HepG2 (cell line): ENCODE measurements around the gene CNKSR3. TPM values are rescaled to one million over a fixed set of nuclear protein-coding genes. Genes with fewer than 3 reads are reported as not detected.
A peak's percentile ranks its signal among the peaks of the same experiment; 100 is the strongest.

ENCODE experiments used
- GATAD2A ChIP-seq: IDR thresholded peaks from 2 replicates; pipeline ENCODE4 v1.6.1; 2016
- HNF1A ChIP-seq, 2 experiments: sonication (generic) in 1 of 2; formaldehyde crosslinking in 1 of 2; IDR thresholded peaks; 2 replicates each; pipeline versions ENCODE4 v1.4.0 to v1.6.1; 2016 to 2020; ENCODE audit warnings: borderline replicate concordance in 1 of 2, low read depth in 1 of 2, mild to moderate bottlenecking in 1 of 2, missing genetic modification reagents in 1 of 2
- KDM1A ChIP-seq: IDR thresholded peaks from 2 replicates; pipeline ENCODE4 v1.6.1; 2016; ENCODE audit warnings: missing compliant biosample characterization
- MED8 ChIP-seq: sonication (generic); formaldehyde crosslinking; IDR thresholded peaks from 2 replicates; pipeline ENCODE4 v1.8.1; 2023; ENCODE audit warnings: mild to moderate bottlenecking, missing genetic modification reagents; ENCODE audit not compliant: insufficient replicate concordance
- MZF1 ChIP-seq: sonication (generic); formaldehyde crosslinking; IDR thresholded peaks from 2 replicates; pipeline ENCODE4 v1.8.1; 2023; ENCODE audit warnings: mild to moderate bottlenecking, missing genetic modification reagents, borderline replicate concordance
- PRDM15 ChIP-seq: sonication (generic); formaldehyde crosslinking; IDR thresholded peaks from 2 replicates; pipeline ENCODE4 v1.4.0; 2020; ENCODE audit warnings: missing genetic modification reagents
- RARG ChIP-seq: sonication (generic); formaldehyde crosslinking; IDR thresholded peaks from 2 replicates; pipeline ENCODE4 v1.4.0; 2020; ENCODE audit warnings: low read depth, mild to moderate bottlenecking, missing genetic modification reagents
- SALL2 ChIP-seq: sonication (generic); formaldehyde crosslinking; IDR thresholded peaks from 2 replicates; pipeline ENCODE4 v1.8.1; 2023; ENCODE audit warnings: mild to moderate bottlenecking, missing genetic modification reagents, inconsistent platforms
- ZBTB44 ChIP-seq: sonication (generic); formaldehyde crosslinking; IDR thresholded peaks from 2 replicates; pipeline ENCODE4 v1.4.0; 2020; ENCODE audit warnings: missing genetic modification reagents
- ZC3H13 ChIP-seq: sonication (generic); formaldehyde crosslinking; IDR thresholded peaks from 2 replicates; pipeline ENCODE4 v1.8.1; 2023; ENCODE audit warnings: mild to moderate bottlenecking, missing genetic modification reagents, moderate library complexity
- ZNF124 ChIP-seq: sonication (generic); formaldehyde crosslinking; IDR thresholded peaks from 2 replicates; pipeline ENCODE4 v1.4.0; 2020; ENCODE audit warnings: missing genetic modification reagents
- ZNF253 ChIP-seq: sonication (generic); formaldehyde crosslinking; IDR thresholded peaks from 2 replicates; pipeline ENCODE4 v1.8.0; 2022; ENCODE audit warnings: mild to moderate bottlenecking, missing genetic modification reagents, borderline replicate concordance
- ZNF280D ChIP-seq: sonication (generic); formaldehyde crosslinking; IDR thresholded peaks from 2 replicates; pipeline ENCODE4 v1.5.1; 2020; ENCODE audit warnings: mild to moderate bottlenecking, missing genetic modification reagents
- polyA plus RNA-seq, 8 experiments: library from polyadenylated mRNA; depleted of rRNA in 3 of 8; stranded (reverse) in 7 of 8; unstranded in 1 of 8; fragments of >200 nt; fragmentation: Illumina TruSeq in 4 of 8; extraction: Trizol in 4 of 8; gene quantifications; 2 replicates each; pipeline versions ENCODE4 v1.2.1 to v1.2.3, GENCODE V29; 2011 to 2016; ENCODE audit warnings: low read depth in 4 of 8, missing spikeins in 1 of 8, mixed read lengths in 1 of 8; ENCODE audit not compliant: insufficient read depth in 1 of 8
- total RNA-seq, 5 experiments: library from RNA; depleted of rRNA; stranded (reverse); fragments of >200 nt; fragmentation: Illumina TruSeq; extraction: Trizol; gene quantifications; 2 replicates each; pipeline ENCODE4 v1.2.3, GENCODE V29; 2016; ENCODE audit warnings: low read depth in 1 of 5

CNKSR3 gene
- total and polyA plus RNA-seq, 2 of the 13 experiments (the other 11 are each of a cell fraction or from before 2014, with no cell fraction given): 9.2 to 38.6 TPM

GRCh38 chr6:154510144-154510905, at the start of gene CNKSR3 (continued):
- TF ChIP-seq ZBTB44 (peak; percentile 80; the same call in 1 of the 2 replicates), GATAD2A (CRISPR knock-in tag) (peak; percentile 68; the same call in 1 of the 2 replicates), PRDM15 (CRISPR knock-in tag) (no peak; the same call in 1 of the 2 replicates), ZC3H13 (CRISPR knock-in tag) (no peak), RARG (CRISPR knock-in tag) (no peak), ZNF253 (no peak), ZNF280D (CRISPR knock-in tag) (no peak; the same call in 1 of the 2 replicates), MED8 (CRISPR knock-in tag) (peak; percentile 25), SALL2 (CRISPR knock-in tag) (peak; percentile 79; the same call in 1 of the 2 replicates), HNF1A (IDR thresholded peaks at IDR 0.05; ENCODE audit: low read depth) (peak; percentile 18; the same call in 1 of the 2 replicates), HNF1A (CRISPR knock-in tag; IDR thresholded peaks at IDR 0.05; ENCODE audit: borderline replicate concordance) (peak; percentile 54; the same call in 1 of the 2 replicates), ZNF124 (CRISPR knock-in tag) (peak; percentile 85), KDM1A (CRISPR knock-in tag) (no peak), MZF1 (CRISPR knock-in tag) (no peak)
